HuH-7 (cell line): Measurements from ENCODE around the gene OSBPL3.

Experiments
- DNase-seq: peaks from one replicate; pipeline ENCODE4 v3.0.0; 2011; ENCODE audit warnings: low spot score

The OSBPL3 gene

DNA sequence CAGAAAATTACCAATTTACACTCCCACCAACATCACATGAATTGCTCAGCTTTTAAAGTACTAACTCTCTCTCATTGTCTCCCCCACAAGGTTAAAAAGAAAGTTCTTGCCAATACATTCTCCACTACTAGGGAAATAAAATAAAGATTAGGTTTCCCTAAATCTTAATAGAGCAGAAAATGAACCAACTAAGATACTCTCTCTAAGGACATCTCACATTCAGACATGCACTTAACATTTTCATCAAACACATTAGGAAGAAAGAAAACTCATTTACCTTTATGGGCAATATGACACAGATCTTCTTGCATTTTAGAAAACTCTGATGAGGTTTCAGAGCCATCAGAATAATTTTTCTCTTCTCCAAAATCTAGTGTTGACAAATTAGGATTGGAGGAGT is 118.6 kb downstream of the OSBPL3 start:
- DNase-seq: no peak

GRCh38 chr7:24860611-24861010 is 119.4 kb downstream of the OSBPL3 start:
- no peak for DNase-seq

GRCh38 chr7:24858108-24858977 is 121.6 kb downstream of the OSBPL3 start:
- peak; percentile 13 for DNase-seq

DNA sequence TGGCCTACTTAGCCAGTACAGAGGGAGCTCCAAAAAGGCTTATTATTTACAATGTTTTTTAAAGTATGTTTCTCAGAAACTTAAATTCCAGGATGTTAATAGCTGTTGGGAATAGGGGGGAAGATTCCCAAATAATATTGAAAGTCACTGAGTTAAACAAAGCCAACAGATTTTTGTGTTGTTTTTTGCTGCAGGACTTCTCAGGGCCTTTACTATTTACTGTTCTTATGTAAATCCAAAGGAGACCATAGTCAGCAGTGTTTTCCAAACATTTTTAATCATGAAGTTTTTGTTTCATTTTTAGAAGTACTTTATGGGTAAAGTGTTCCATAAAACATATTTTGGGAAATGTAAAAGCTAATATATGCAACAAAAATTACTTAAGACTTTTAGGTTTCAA is 122.4 kb downstream of the OSBPL3 start:
- no peak for DNase-seq

- no peak for DNase-seq
Measured at GRCh38 chr7:24854866-24855265, 125.1 kb downstream of the OSBPL3 start.

DNA sequence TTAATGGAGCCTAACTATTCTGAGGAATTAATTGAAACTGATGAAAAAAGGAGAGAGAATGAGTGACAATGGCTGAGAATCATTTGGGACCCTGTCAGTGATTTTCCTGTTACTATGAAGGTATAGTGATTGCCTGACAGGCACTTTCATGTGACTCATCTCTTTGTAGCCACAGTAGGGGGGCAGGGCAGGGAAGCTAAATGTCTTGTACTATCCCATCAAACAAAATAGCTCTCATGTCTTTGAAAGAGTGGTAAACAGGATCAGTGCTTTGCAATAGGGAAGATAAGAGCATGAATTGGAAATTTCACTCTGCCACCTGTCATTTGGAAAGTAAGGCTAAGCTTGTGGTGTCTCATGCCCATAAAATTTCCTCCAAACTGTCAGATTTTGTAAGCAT is 128.2 kb downstream of the OSBPL3 start:
- no peak for DNase-seq

- DNase-seq: no peak
Measured at GRCh38 chr7:24848878-24849277, 131.1 kb downstream of the OSBPL3 start.

DNA sequence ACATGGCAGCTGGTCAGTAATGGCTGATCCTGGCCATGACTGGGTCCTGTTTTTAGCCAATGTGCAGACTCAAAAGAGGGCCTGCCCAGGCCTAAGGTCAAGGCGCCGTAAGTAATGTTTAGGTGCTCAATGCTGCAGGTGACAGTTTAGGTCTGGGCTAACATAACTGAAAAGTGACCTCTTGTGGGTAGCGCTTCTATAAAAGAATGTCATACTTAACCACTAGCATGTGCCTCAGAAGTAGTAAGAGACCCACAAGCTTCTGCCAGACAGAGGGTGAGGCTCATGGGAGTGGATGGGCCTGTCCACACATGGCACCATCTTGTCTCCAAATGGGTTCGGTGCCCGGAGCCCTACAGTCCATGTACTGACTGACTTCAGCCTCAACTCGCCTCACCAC is 132.2 kb downstream of the OSBPL3 start:
- DNase-seq: no peak

GRCh38 chr7:24843821-24844434 is 136.1 kb downstream of the OSBPL3 start:
- DNase-seq: no peak

GRCh38 chr7:24842449-24843241 is 137.3 kb downstream of the OSBPL3 start:
- peak; percentile 26 for DNase-seq

DNA sequence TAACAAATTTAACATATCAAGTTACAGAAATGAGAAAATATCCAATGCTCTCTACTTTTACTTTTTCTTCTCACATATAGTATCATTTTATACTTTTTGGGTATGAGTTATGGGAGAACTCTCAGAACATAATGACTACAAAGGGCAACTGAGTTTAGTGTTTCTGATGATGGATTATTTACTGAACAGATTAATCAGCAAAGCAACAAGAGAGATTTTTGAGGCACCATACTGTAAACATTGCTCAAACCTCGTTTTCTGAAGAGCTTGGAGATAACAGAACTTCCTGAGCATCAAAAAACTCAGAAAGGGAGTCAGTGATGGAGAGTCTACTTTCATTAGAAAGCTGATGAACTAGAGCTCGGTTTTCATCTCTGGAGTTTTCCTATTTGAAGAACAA is 137.9 kb downstream of the OSBPL3 start:
- no peak for DNase-seq

DNA sequence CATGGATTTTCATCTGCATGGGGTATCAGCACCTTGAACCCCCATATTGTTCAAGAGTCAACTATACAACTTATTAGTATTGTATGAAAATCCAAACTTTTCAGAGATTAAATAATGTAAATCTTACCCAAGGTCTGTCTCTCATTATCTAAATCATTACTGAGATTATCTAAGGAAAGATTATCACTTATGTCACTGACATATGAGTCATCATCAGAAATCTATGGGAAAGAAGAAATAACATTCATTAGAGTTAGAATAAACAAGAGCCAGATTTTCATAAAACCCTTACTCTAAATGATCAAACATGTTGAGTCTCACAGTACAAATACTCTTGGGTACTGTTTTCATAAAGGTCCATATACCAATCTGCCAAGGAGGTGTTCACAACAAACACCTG is 139.4 kb downstream of the OSBPL3 start:
- no peak for DNase-seq

DNA sequence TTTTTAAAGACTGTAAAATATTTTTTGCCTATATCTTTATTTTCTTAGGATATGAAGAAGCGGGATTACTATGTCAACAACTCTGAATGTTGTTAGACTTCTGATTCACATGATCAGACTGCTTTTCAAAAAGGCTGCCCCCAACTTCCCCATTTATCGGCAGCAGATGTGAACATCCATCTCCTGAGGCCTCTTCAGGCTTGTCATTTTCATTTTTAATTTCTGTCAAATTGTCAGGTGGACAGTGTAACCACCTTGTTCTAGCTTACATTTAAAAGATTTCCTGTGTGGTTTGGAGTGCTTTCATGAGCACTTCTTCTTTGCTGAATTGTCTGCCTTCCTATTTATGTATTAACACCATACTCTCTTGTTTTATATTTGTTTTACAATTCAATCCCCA is 143.9 kb downstream of the OSBPL3 start:
- no peak for DNase-seq

DNA sequence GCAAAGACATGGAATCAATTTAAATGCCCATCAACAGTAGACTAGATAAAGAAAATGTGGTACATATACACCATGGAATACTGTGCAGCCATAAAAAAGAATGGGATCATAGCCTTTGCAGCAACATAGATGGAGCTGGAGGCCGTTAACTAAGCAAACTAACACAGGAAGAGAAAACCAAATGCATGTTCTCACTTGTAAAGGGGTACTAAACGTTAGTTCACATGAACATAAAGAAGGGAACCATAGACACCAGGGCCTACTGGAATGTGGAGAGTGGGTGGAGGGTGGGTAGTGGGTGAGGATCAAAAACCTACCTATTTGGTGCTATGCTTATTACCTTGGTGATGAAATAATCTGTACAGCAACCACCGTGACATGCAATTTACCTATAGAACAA is 144.3 kb downstream of the OSBPL3 start:
- DNase-seq: no peak

DNA sequence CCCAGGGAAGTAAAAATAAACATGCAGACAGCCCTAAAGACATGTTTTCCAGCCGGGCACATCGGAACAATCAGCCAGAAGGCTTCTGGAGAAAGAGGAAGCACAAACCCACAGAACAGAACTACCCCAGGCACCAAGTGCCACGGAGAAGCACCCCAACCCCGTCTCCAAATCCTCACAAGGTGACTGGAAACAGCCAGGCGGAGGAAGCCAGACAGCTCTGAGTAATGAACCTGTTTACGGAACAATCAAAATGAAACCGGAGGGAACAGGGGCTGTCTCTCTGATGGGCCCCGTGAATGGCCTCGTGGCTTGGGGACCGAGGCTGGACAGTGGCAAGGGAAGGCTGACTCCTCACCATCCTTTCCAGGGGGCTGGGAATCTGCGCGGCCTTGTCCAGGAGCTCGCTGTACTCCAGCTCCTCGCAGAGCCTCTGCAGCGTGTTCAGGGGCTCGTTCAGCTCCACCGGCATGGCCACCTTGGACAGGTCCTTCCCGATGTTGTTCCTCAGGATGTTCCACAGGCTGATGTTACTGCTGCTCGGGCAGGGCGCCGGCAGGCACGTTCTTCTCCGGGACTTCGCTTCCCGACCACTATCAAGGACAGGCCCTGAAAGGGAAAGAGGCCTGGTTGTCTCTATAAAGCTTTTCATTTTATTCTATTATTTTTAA is 145.7 kb downstream of the OSBPL3 start:
- DNase-seq: no peak

DNA sequence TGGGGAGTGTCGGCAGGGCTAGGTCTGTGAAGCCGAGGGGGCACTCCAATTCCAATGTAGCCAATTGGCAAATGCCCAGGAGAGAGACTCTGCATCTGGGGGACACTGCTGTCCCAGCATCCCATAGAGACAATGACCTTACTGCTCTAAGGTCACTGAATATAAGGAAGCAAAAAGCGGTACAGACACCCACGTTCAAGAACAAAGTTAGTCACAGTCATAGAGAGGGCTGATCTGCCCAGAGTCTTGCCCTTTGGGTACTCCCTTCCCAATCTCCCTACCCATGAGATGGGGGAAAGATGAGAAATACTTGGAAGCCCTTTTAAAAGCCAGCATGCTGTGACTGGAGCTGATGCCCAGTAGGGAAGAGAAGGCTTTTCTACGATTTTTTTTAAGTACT is 146.4 kb downstream of the OSBPL3 start:
- no peak for DNase-seq

DNA sequence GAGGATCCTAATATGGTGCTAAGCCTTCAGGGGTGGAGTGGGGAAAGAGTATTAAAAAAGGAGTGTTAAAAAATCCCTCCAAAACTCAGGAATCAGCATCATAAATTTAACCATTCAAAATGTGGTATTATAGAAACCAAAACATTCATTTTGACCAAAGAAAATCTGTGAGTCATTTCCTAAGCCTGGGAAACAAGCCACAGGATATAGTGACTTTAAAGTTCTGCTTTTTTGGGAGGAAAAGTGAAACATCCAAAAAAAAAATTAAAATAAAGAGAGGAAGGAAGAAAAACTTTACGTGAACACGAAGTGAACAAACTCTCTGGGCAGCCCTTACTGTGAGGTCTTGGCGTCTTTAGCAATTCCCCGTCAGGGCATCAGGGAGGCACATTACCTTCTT is 148.7 kb downstream of the OSBPL3 start:
- DNase-seq: no peak

GRCh38 chr7:24830440-24831050 is 149.4 kb downstream of the OSBPL3 start:
- no peak for DNase-seq

GRCh38 chr7:24829787-24830186 is 150.2 kb downstream of the OSBPL3 start:
- no peak for DNase-seq

DNA sequence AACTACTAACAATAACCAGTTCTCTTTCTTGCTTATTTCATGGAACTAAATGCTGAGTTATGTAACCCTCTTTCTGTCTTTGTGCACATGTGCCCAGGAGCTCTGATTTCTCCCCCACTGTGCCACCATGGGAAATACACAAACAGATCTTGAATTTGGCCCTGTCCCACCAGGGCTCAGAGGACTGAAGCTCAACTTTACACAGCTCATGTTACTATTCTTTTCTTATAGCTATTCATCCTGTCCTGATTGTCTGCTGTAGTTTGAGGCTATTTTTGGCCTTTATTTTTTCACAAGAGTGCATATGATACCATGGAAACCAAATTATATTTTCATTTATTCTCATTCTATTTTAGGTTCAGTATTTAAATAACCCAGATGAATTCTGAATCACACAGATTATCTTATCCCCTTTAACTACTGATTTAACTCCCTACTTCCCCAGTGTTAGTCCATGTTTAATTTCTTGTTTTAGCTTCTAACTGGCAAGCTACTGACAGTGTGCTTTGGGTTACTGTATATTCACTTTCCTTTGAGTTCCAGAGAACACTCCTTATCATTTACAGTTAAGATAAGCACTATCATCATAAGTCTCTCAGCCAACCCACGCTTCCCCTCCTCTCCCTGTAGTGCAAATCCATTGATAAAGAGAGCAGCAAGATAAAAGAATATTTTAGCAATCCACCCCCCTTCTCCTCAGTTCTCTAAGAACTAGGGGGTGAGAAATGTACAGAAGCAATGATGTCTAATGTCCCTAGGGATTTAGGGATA is 150.9 kb downstream of the OSBPL3 start:
- DNase-seq: no peak

GRCh38 chr7:24827589-24827988 is 152.4 kb downstream of the OSBPL3 start:
- no peak for DNase-seq
